HepG2 (cell line): ENCODE measurements around the gene PDZD2. TPM values are rescaled to one million over a fixed set of nuclear protein-coding genes. Genes with fewer than 3 reads are reported as not detected.

Source experiments
- ATAC-seq: fragments of 200-7000 bp; cut with Tn5 transposase; 3 replicates; pipeline ENCODE4 v1.9.1; 2020; ENCODE audit warnings: mild to moderate bottlenecking, moderate library complexity
- BruUV-seq: library from RNA; stranded (reverse); fragments of 400-500 nt; replicated peaks from 2 replicates; lab custom pipeline; 2021; lab: Mats Ljungman, UMichigan
- CTCF ChIA-PET: fragments of 300-600 bp; formaldehyde crosslinking; extraction: SDS; loops from one replicate; lab custom pipeline; 2021; ENCODE audit warnings: low total read pairs, inconsistent platforms, low intra/inter-chr PET ratio; lab: Yijun Ruan, JAX
- POLR2A ChIA-PET: fragments of 350-600 bp; sonication (Branson Sonifier 250); formaldehyde crosslinking; loops from one replicate; lab custom pipeline; 2020; ENCODE audit warnings: antibody characterized with exemption, inconsistent platforms; lab: Yijun Ruan, JAX
- DNase-seq: peaks from one replicate; pipeline ENCODE4 v3.0.0-alpha.2; 2015; ENCODE audit warnings: low spot score
- FAIRE-seq: peaks from 3 replicates; lab custom pipeline; 2011; peaks lifted over from hg19 to GRCh38; lab: Jason Lieb, UNC
- H2AFZ ChIP-seq: one replicate; pipeline ENCODE4 v1.6.1; 2011; ENCODE audit warnings: low read length, inconsistent platforms
- H3K27ac ChIP-seq: fragments of 300-600 bp; 3 replicates; pipeline ENCODE4 v1.8.0; 2011; ENCODE audit warnings: mixed run types, mild to moderate bottlenecking, mixed read lengths, low read length, inconsistent platforms; ENCODE audit not compliant: insufficient read depth; ENCODE audit errors: extremely low read length
- H3K27me3 ChIP-seq, 2 experiments: fragments of 200-600 bp in 1 of 2; 2 replicates in 1 of 2; 3 replicates in 1 of 2; pipeline versions ENCODE4 v1.6.0 to v1.8.0; 2011; ENCODE audit warnings: low read length in 2 of 2, mild to moderate bottlenecking in 2 of 2, moderate library complexity in 2 of 2, inconsistent platforms in 1 of 2; ENCODE audit not compliant: insufficient read depth in 2 of 2, control insufficient read depth in 1 of 2
- H3K36me3 ChIP-seq, 2 experiments: fragments of 200-600 bp in 1 of 2; replicated peaks in 1 of 2; 2 replicates in 1 of 2; 3 replicates in 1 of 2; pipeline versions ENCODE4 v1.5.1 to v1.8.0; 2011; ENCODE audit warnings: low read length in 2 of 2, inconsistent platforms in 1 of 2; ENCODE audit not compliant: insufficient read depth in 2 of 2, control insufficient read depth in 1 of 2
- H3K4me1 ChIP-seq: 2 replicates; pipeline ENCODE4 v1.5.1; 2012; ENCODE audit warnings: low read length, inconsistent platforms; ENCODE audit not compliant: insufficient read depth
- H3K4me2 ChIP-seq: 2 replicates; pipeline ENCODE4 v1.6.0; 2011; ENCODE audit warnings: low read depth, low read length, inconsistent platforms
- H3K4me3 ChIP-seq, 3 experiments: fragments of 200-600 bp in 1 of 3; sonication (generic), shearing (Covaris generic) in 1 of 3; replicated peaks in 1 of 3; 2 replicates each; pipeline ENCODE4 v1.5.1; 2011 to 2016; ENCODE audit warnings: low read length in 3 of 3, inconsistent platforms in 2 of 3, low read depth in 2 of 3, mild to moderate bottlenecking in 2 of 3, control low read depth in 1 of 3, mixed read lengths in 1 of 3; ENCODE audit not compliant: insufficient read depth in 1 of 3
- H3K79me2 ChIP-seq: one replicate; pipeline ENCODE4 v1.6.1; 2011; ENCODE audit warnings: low read length, inconsistent platforms; ENCODE audit not compliant: insufficient read depth
- H3K9ac ChIP-seq: 2 replicates; pipeline ENCODE4 v1.6.0; 2011; ENCODE audit warnings: mild to moderate bottlenecking, low read depth, low read length, inconsistent platforms; ENCODE audit not compliant: insufficient read depth
- H3K9me3 ChIP-seq: 2 replicates; pipeline ENCODE4 v1.5.1; 2012; ENCODE audit warnings: mild to moderate bottlenecking, low read length
- H4K20me1 ChIP-seq: 2 replicates; pipeline ENCODE4 v1.6.0; 2011; ENCODE audit warnings: inconsistent platforms, mild to moderate bottlenecking, low read length, moderate library complexity; ENCODE audit not compliant: insufficient read depth
- BHLHE40 ChIP-seq: IDR thresholded peaks from 2 replicates; pipeline ENCODE4 v1.6.1; 2011; ENCODE audit warnings: low read length, improper control_type of control experiment
- ETV5 ChIP-seq: IDR thresholded peaks from 2 replicates; pipeline ENCODE4 v1.6.1; 2018; ENCODE audit warnings: missing biosample characterization, missing genetic modification reagents, inconsistent platforms, borderline replicate concordance
- JUNB ChIP-seq: sonication (generic); formaldehyde crosslinking; IDR thresholded peaks from 2 replicates; pipeline ENCODE4 v1.8.0; 2022; ENCODE audit warnings: missing genetic modification reagents, mild to moderate bottlenecking, borderline replicate concordance
- NPAS2 ChIP-seq: sonication (generic); formaldehyde crosslinking; IDR thresholded peaks from 2 replicates; pipeline ENCODE4 v1.8.0; 2022; ENCODE audit warnings: mild to moderate bottlenecking, missing genetic modification reagents, borderline replicate concordance
- ONECUT2 ChIP-seq: sonication (generic); formaldehyde crosslinking; IDR thresholded peaks from 2 replicates; pipeline ENCODE4 v1.4.0; 2020; ENCODE audit warnings: missing genetic modification reagents
- PRDM4 ChIP-seq: sonication (generic); formaldehyde crosslinking; IDR thresholded peaks from 2 replicates; pipeline ENCODE4 v1.9.0; 2021; ENCODE audit warnings: missing genetic modification reagents, borderline replicate concordance
- SNAPC5 ChIP-seq: sonication (generic); formaldehyde crosslinking; IDR thresholded peaks from 2 replicates; pipeline ENCODE4 v1.8.1; 2023; ENCODE audit warnings: mild to moderate bottlenecking, missing genetic modification reagents, borderline replicate concordance
- ZNF276 ChIP-seq: sonication (generic); formaldehyde crosslinking; IDR thresholded peaks from 2 replicates; pipeline ENCODE4 v1.4.0; 2020; ENCODE audit warnings: mild to moderate bottlenecking, low read depth, missing genetic modification reagents
- ZNF292 ChIP-seq: sonication (generic); formaldehyde crosslinking; IDR thresholded peaks from 2 replicates; pipeline ENCODE4 v1.8.1; 2022; ENCODE audit warnings: mild to moderate bottlenecking, low read depth, missing genetic modification reagents, borderline replicate concordance
- ZNF572 ChIP-seq: sonication (generic); formaldehyde crosslinking; IDR thresholded peaks from 2 replicates; pipeline ENCODE4 v1.5.1; 2020; ENCODE audit warnings: mild to moderate bottlenecking, missing genetic modification reagents
- ZNF781 ChIP-seq: sonication (generic); formaldehyde crosslinking; IDR thresholded peaks from 2 replicates; pipeline ENCODE4 v1.5.1; 2020; ENCODE audit warnings: borderline replicate concordance, mild to moderate bottlenecking, missing genetic modification reagents; ENCODE audit errors: not compliant biosample characterization
- WGBS: methylation state at CpG from one replicate; pipeline ENCODE4 v1.1.6; 2017; ENCODE audit warnings: low lambda C conversion rate; 5-methylcytosine and 5-hydroxymethylcytosine counted together
- in situ Hi-C: cut with HindIII; loops from 2 replicates; pipeline ENCODE4 v1.10.0; 2017; ENCODE audit warnings: low pct_unique_long_range_greater_than_20kb; ENCODE audit not compliant: extremely low pct_ligation_motif_present
- intact Hi-C: fragments of 100-400 bp; cut with micrococcal nuclease; formaldehyde crosslinking; loops from one replicate; pipeline ENCODE4 v1.10.0; 2022; ENCODE audit not compliant: unreplicated experiment
- polyA plus RNA-seq, 8 experiments: library from polyadenylated mRNA; depleted of rRNA in 3 of 8; stranded (reverse) in 7 of 8; unstranded in 1 of 8; fragments of >200 nt; fragmentation: Illumina TruSeq in 4 of 8; extraction: Trizol in 4 of 8; gene quantifications; 2 replicates each; pipeline versions ENCODE4 v1.2.1 to v1.2.3, GENCODE V29; 2011 to 2016; ENCODE audit warnings: low read depth in 4 of 8, missing spikeins in 1 of 8, mixed read lengths in 1 of 8; ENCODE audit not compliant: insufficient read depth in 1 of 8
- total RNA-seq, 5 experiments: library from RNA; depleted of rRNA; stranded (reverse); fragments of >200 nt; fragmentation: Illumina TruSeq; extraction: Trizol; gene quantifications; 2 replicates each; pipeline ENCODE4 v1.2.3, GENCODE V29; 2016; ENCODE audit warnings: low read depth in 1 of 5
- TF ChIP-seq, protein P1 (sequence below): sonication (generic); formaldehyde crosslinking; conservative IDR thresholded peaks from 2 replicates; pipeline ENCODE4 v1.8.1; 2023; ENCODE audit warnings: missing genetic modification reagents
- TF ChIP-seq, protein P2 (sequence below): conservative IDR thresholded peaks from 2 replicates; pipeline ENCODE4 v1.6.1; 2018; ENCODE audit warnings: missing genetic modification reagents
- TF ChIP-seq, protein P3 (sequence below): sonication (generic); formaldehyde crosslinking; IDR thresholded peaks from 2 replicates; pipeline ENCODE4 v1.5.0; 2020; ENCODE audit warnings: mild to moderate bottlenecking, missing genetic modification reagents, moderate library complexity

PDZD2 gene
- total and polyA plus RNA-seq, 2 of the 13 experiments (the other 11 are each of a cell fraction or from before 2014, with no cell fraction given) = 0.04 TPM; not detected in 1

- no peak overlapping the region for H3K9ac ChIP-seq
- no peaks in the 10 kb centered on the region for H3K4me1 ChIP-seq
- no TSS peak for BruUV-seq
- H2AFZ ChIP-seq = no peak overlapping the region
- intact Hi-C loops = no loop called here
- no peaks in the 10 kb centered on the region for H3K36me3 ChIP-seq
- CTCF ChIA-PET = no interaction called here
- no peak overlapping the region for H3K4me3 ChIP-seq
- no peaks in the 10 kb centered on the region for H3K79me2 ChIP-seq
- H3K27me3 ChIP-seq = peaks cover 0 to 9% of the 10 kb centered on the region in 2 experiments; a peak in 4 of 5 replicates
- no peak overlapping the region for H3K27ac ChIP-seq
- no peaks in the 10 kb centered on the region for H3K9me3 ChIP-seq
- FAIRE-seq (no peak), ATAC-seq (no peak; the same call in 2 of the 3 replicates), DNase-seq (no peak)
- no peaks in the 10 kb centered on the region for H4K20me1 ChIP-seq
- H3K4me2 ChIP-seq = no peak overlapping the region
- WGBS = 43% methylated on average over 4 of the region's 4 CpGs
- in situ Hi-C loops = no loop called here
- TF ChIP-seq ONECUT2 (CRISPR knock-in tag) (no peak), ZNF781 (CRISPR knock-in tag) (no peak), ZNF276 (CRISPR knock-in tag) (no peak), ZNF292 (CRISPR knock-in tag) (no peak), BHLHE40 (no peak), ETV5 (no peak), NPAS2 (CRISPR knock-in tag) (no peak), JUNB (no peak), ZNF572 (CRISPR knock-in tag) (no peak), SNAPC5 (CRISPR knock-in tag) (no peak), PRDM4 (CRISPR knock-in tag) (no peak)
- TF ChIP-seq, protein P1, sequence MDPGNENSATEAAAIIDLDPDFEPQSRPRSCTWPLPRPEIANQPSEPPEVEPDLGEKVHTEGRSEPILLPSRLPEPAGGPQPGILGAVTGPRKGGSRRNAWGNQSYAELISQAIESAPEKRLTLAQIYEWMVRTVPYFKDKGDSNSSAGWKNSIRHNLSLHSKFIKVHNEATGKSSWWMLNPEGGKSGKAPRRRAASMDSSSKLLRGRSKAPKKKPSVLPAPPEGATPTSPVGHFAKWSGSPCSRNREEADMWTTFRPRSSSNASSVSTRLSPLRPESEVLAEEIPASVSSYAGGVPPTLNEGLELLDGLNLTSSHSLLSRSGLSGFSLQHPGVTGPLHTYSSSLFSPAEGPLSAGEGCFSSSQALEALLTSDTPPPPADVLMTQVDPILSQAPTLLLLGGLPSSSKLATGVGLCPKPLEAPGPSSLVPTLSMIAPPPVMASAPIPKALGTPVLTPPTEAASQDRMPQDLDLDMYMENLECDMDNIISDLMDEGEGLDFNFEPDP (CRISPR knock-in tag) = no peak
- TF ChIP-seq, protein P2, sequence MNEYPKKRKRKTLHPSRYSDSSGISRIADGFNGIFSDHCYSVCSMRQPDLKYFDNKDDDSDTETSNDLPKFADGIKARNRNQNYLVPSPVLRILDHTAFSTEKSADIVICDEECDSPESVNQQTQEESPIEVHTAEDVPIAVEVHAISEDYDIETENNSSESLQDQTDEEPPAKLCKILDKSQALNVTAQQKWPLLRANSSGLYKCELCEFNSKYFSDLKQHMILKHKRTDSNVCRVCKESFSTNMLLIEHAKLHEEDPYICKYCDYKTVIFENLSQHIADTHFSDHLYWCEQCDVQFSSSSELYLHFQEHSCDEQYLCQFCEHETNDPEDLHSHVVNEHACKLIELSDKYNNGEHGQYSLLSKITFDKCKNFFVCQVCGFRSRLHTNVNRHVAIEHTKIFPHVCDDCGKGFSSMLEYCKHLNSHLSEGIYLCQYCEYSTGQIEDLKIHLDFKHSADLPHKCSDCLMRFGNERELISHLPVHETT (CRISPR knock-in tag) = no peak
- TF ChIP-seq, protein P3, sequence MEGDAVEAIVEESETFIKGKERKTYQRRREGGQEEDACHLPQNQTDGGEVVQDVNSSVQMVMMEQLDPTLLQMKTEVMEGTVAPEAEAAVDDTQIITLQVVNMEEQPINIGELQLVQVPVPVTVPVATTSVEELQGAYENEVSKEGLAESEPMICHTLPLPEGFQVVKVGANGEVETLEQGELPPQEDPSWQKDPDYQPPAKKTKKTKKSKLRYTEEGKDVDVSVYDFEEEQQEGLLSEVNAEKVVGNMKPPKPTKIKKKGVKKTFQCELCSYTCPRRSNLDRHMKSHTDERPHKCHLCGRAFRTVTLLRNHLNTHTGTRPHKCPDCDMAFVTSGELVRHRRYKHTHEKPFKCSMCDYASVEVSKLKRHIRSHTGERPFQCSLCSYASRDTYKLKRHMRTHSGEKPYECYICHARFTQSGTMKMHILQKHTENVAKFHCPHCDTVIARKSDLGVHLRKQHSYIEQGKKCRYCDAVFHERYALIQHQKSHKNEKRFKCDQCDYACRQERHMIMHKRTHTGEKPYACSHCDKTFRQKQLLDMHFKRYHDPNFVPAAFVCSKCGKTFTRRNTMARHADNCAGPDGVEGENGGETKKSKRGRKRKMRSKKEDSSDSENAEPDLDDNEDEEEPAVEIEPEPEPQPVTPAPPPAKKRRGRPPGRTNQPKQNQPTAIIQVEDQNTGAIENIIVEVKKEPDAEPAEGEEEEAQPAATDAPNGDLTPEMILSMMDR (CRISPR knock-in tag) = no peak
- POLR2A ChIA-PET = no interaction called here
These were observed 356.1 kb downstream of the PDZD2 start for GRCh38 chr5:31995006-31995405.
